Activated CD4-positive, alpha-beta memory T cell treated with anti-CD3 and anti-CD28 coated beads, Interleukin-2, amount 10 ng/mL, durations not matched to agents 7 days and 5 days (primary cell): Measurements from ENCODE around the gene ARID4B. TPM values are rescaled to one million over a fixed set of nuclear protein-coding genes. Genes with fewer than 3 reads are reported as not detected.
"Not testable (repeated sequence)": the region's sequence is repeated elsewhere in the genome, so short reads cannot be mapped to it uniquely, and the experiment has no call there.

ENCODE experiments used
- CTCF ChIA-PET: fragments of 350-600 bp; sonication (Branson Sonifier 250); formaldehyde crosslinking; loops from one replicate; lab custom pipeline; 2021; ENCODE audit warnings: antibody characterized with exemption, inconsistent platforms; lab: Charles Lee
- POLR2A ChIA-PET: fragments of 350-600 bp; sonication (Branson Sonifier 250); formaldehyde crosslinking; loops from one replicate; lab custom pipeline; 2021; ENCODE audit warnings: antibody characterized with exemption; lab: Charles Lee
- DNase-seq: peaks from one replicate; pipeline ENCODE4 v3.0.0-alpha.2; 2020
- H3K27ac Mint-ChIP-seq: one replicate; pipeline ENCODE4 v1.8.0; 2021; ENCODE audit warnings: mild to moderate bottlenecking, mixed read lengths
- H3K27me3 Mint-ChIP-seq: one replicate; pipeline ENCODE4 v1.8.0; 2021; ENCODE audit warnings: mixed read lengths
- H3K36me3 Mint-ChIP-seq: one replicate; pipeline ENCODE4 v1.8.0; 2021; ENCODE audit warnings: low read depth, mixed read lengths
- H3K4me1 Mint-ChIP-seq: one replicate; pipeline ENCODE4 v1.8.0; 2021; ENCODE audit warnings: mixed read lengths
- H3K4me3 Mint-ChIP-seq: one replicate; pipeline ENCODE4 v1.8.0; 2021; ENCODE audit warnings: mild to moderate bottlenecking, mixed read lengths
- H3K9me3 Mint-ChIP-seq: one replicate; pipeline ENCODE4 v1.8.0; 2021; ENCODE audit warnings: mixed read lengths
- total RNA-seq, 2 experiments: library from RNA; stranded (reverse); gene quantifications; one replicate each; pipeline ENCODE4 v1.2.3, GENCODE V29; 2021

The ARID4B gene
- total RNA-seq, 2 experiments from 2014 or later: 54.1 to 56.1 TPM

GRCh38 chr1:235291599-235292091 is 36.3 kb downstream of the ARID4B start:
- H3K4me1 Mint-ChIP-seq: peaks cover 23% of the 10 kb centered on the region
- DNase-seq: no peak
- POLR2A ChIA-PET: no interaction called here
- H3K9me3 Mint-ChIP-seq: peaks cover 4% of the 10 kb centered on the region
- no peak overlapping the region for H3K27ac Mint-ChIP-seq
- CTCF ChIA-PET: no interaction called here
- no peak overlapping the region for H3K4me3 Mint-ChIP-seq
- peaks cover 11% of the 10 kb centered on the region for H3K36me3 Mint-ChIP-seq
- no peaks in the 10 kb centered on the region for H3K27me3 Mint-ChIP-seq

GRCh38 chr1:235290740-235291502 is 37.1 kb downstream of the ARID4B start:
- Mint-ChIP-seq H3K4me1 (peaks cover 24% of the 10 kb centered on the region), H3K27ac (no peak overlapping the region), H3K9me3 (peaks cover 3% of the 10 kb centered on the region), H3K27me3 (no peaks in the 10 kb centered on the region), H3K36me3 (peaks cover 10% of the 10 kb centered on the region), H3K4me3 (no peak overlapping the region)
- ChIA-PET POLR2A (no interaction called here), CTCF (no interaction called here)
- DNase-seq: no peak

GRCh38 chr1:235289859-235290739 is 37.9 kb downstream of the ARID4B start:
- Mint-ChIP-seq H3K4me1 (peaks cover 25% of the 10 kb centered on the region), H3K27ac (no peak overlapping the region), H3K4me3 (no peak overlapping the region), H3K9me3 (no peaks in the 10 kb centered on the region), H3K36me3 (peaks cover 10% of the 10 kb centered on the region), H3K27me3 (no peaks in the 10 kb centered on the region)
- ChIA-PET CTCF (interaction anchor here (0.7 kb wide), 1 partner anchor 188 kb away, joined by 3 read pairs; no protein-coding TSS in a partner anchor), POLR2A (no interaction called here)
- no peak for DNase-seq

GRCh38 chr1:235287208-235287882 is 40.6 kb downstream of the ARID4B start:
- POLR2A ChIA-PET: no interaction called here
- Mint-ChIP-seq H3K27ac (no peak overlapping the region), H3K36me3 (peaks cover 10% of the 10 kb centered on the region), H3K4me3 (no peak overlapping the region), H3K9me3 (no peaks in the 10 kb centered on the region), H3K4me1 (peaks cover 22% of the 10 kb centered on the region), H3K27me3 (no peaks in the 10 kb centered on the region)
- CTCF ChIA-PET: no interaction called here
- DNase-seq: no peak

GRCh38 chr1:235286667-235287066 is 41.3 kb downstream of the ARID4B start:
- no peak for DNase-seq
- Mint-ChIP-seq H3K4me1 (peaks cover 24% of the 10 kb centered on the region), H3K27me3 (no peaks in the 10 kb centered on the region), H3K27ac (no peak overlapping the region), H3K36me3 (peaks cover 10% of the 10 kb centered on the region), H3K4me3 (no peak overlapping the region), H3K9me3 (no peaks in the 10 kb centered on the region)
- ChIA-PET POLR2A (no interaction called here), CTCF (no interaction called here)

- peaks cover 12% of the 10 kb centered on the region for H3K36me3 Mint-ChIP-seq
- H3K9me3 Mint-ChIP-seq: no peaks in the 10 kb centered on the region
- no peak overlapping the region for H3K27ac Mint-ChIP-seq
- no peak overlapping the region for H3K4me3 Mint-ChIP-seq
- DNase-seq: no peak
- H3K4me1 Mint-ChIP-seq: peaks cover 28% of the 10 kb centered on the region
- ChIA-PET POLR2A (no interaction called here), CTCF (interaction anchor here (1.2 kb wide), 1 partner anchor 132 kb away, joined by 5 read pairs; no protein-coding TSS in a partner anchor)
- no peaks in the 10 kb centered on the region for H3K27me3 Mint-ChIP-seq
Measured at GRCh38 chr1:235284231-235284769, 43.7 kb downstream of the ARID4B start.

- CTCF ChIA-PET: interaction anchor here (0.6 to 1.2 kb wide), 2 partner anchors 130 to 133 kb away, joined by 4 to 5 read pairs; no protein-coding TSS in a partner anchor
- H3K4me1 Mint-ChIP-seq: peaks cover 30% of the 10 kb centered on the region
- peaks cover 12% of the 10 kb centered on the region for H3K36me3 Mint-ChIP-seq
Measured at GRCh38 chr1:235283636-235284035, 44.3 kb downstream of the ARID4B start.

GRCh38 chr1:235280467-235280866 is 47.5 kb downstream of the ARID4B start:
- H3K4me3 Mint-ChIP-seq: no peak overlapping the region
- peaks cover 28% of the 10 kb centered on the region for H3K4me1 Mint-ChIP-seq
- DNase-seq: no peak
- ChIA-PET CTCF (no interaction called here), POLR2A (no interaction called here)
- H3K27me3 Mint-ChIP-seq: no peaks in the 10 kb centered on the region
- H3K9me3 Mint-ChIP-seq: no peaks in the 10 kb centered on the region
- no peak overlapping the region for H3K27ac Mint-ChIP-seq
- peaks cover 7% of the 10 kb centered on the region for H3K36me3 Mint-ChIP-seq

More at GRCh38 chr1:235283636-235284035, 44.3 kb downstream of the ARID4B start:
- POLR2A ChIA-PET, DNase-seq, H3K27ac Mint-ChIP-seq, H3K4me3 Mint-ChIP-seq, H3K9me3 Mint-ChIP-seq, H3K27me3 Mint-ChIP-seq: not testable (repeated sequence)

- H3K4me1 Mint-ChIP-seq: peaks cover 33% of the 10 kb centered on the region
- no peak overlapping the region for H3K4me3 Mint-ChIP-seq
- no peaks in the 10 kb centered on the region for H3K9me3 Mint-ChIP-seq
- ChIA-PET POLR2A (no interaction called here), CTCF (interaction anchor here (0.6 kb wide), 1 partner anchor 162 kb away, joined by 3 read pairs; no protein-coding TSS in a partner anchor)
- no peaks in the 10 kb centered on the region for H3K27me3 Mint-ChIP-seq
- peaks cover 4% of the 10 kb centered on the region for H3K36me3 Mint-ChIP-seq
- no peak for DNase-seq
- no peak overlapping the region for H3K27ac Mint-ChIP-seq
Measured at GRCh38 chr1:235279694-235280093, 48.3 kb downstream of the ARID4B start.

- Mint-ChIP-seq H3K4me1 (peaks cover 34% of the 10 kb centered on the region), H3K27ac (no peak overlapping the region), H3K36me3 (peaks cover 4% of the 10 kb centered on the region), H3K4me3 (no peak overlapping the region), H3K9me3 (no peaks in the 10 kb centered on the region), H3K27me3 (no peaks in the 10 kb centered on the region)
- ChIA-PET CTCF (no interaction called here), POLR2A (no interaction called here)
- no peak for DNase-seq
Measured at GRCh38 chr1:235278915-235279292, 49.1 kb downstream of the ARID4B start.

GRCh38 chr1:235278233-235278914 is 49.6 kb downstream of the ARID4B start:
- H3K27me3 Mint-ChIP-seq: no peaks in the 10 kb centered on the region
- CTCF ChIA-PET: no interaction called here
- H3K27ac Mint-ChIP-seq: no peak overlapping the region
- no peaks in the 10 kb centered on the region for H3K9me3 Mint-ChIP-seq
- H3K4me1 Mint-ChIP-seq: peaks cover 34% of the 10 kb centered on the region
- peaks cover 4% of the 10 kb centered on the region for H3K36me3 Mint-ChIP-seq
- H3K4me3 Mint-ChIP-seq: no peak overlapping the region
- POLR2A ChIA-PET: no interaction called here
- no peak for DNase-seq

- DNase-seq: no peak
- ChIA-PET POLR2A (no interaction called here), CTCF (no interaction called here)
- H3K36me3 Mint-ChIP-seq: peaks cover 4% of the 10 kb centered on the region
- H3K27me3 Mint-ChIP-seq: no peaks in the 10 kb centered on the region
- H3K9me3 Mint-ChIP-seq: no peaks in the 10 kb centered on the region
- no peak overlapping the region for H3K4me3 Mint-ChIP-seq
- no peak overlapping the region for H3K27ac Mint-ChIP-seq
- peaks cover 34% of the 10 kb centered on the region for H3K4me1 Mint-ChIP-seq
Measured at GRCh38 chr1:235277709-235278108, 50.3 kb downstream of the ARID4B start.
